A673 (cell line): ENCODE data around the gene CMTM7. TPM values are rescaled to one million over a fixed set of nuclear protein-coding genes. Genes with fewer than 3 reads are reported as not detected.

Source experiments
- BruUV-seq: library from RNA; stranded (reverse); fragments of 400-500 nt; replicated peaks from 2 replicates; lab custom pipeline; 2021; lab: Mats Ljungman, UMichigan
- CTCF ChIA-PET: fragments of 300-600 bp; sonication (Branson Sonifier 250); formaldehyde crosslinking; loops from one replicate; lab custom pipeline; 2022; ENCODE audit warnings: antibody characterized with exemption; lab: Charles Lee
- POLR2A ChIA-PET: fragments of 300-600 bp; sonication (Branson Sonifier 250); formaldehyde crosslinking; loops from one replicate; lab custom pipeline; 2022; ENCODE audit warnings: antibody characterized with exemption; ENCODE audit not compliant: low non-redundant PET; lab: Charles Lee
- DNase-seq: peaks from one replicate; pipeline ENCODE4 v3.0.0-alpha.2; 2015; ENCODE audit warnings: low spot score
- H3K27ac ChIP-seq: fragments of 200-600 bp; sonication (generic); 2 replicates; pipeline ENCODE4 v1.5.1; 2016; ENCODE audit warnings: mixed run types, low read depth, mild to moderate bottlenecking, mixed read lengths, antibody characterized with exemption, low read length; ENCODE audit not compliant: poor library complexity, severe bottlenecking
- H3K27me3 ChIP-seq: fragments of 200-600 bp; sonication (generic); replicated peaks from 2 replicates; pipeline ENCODE4 v1.6.1; 2017; ENCODE audit warnings: mixed run types, low read depth, mild to moderate bottlenecking, mixed read lengths, antibody characterized with exemption, low read length; ENCODE audit not compliant: insufficient read depth, poor library complexity
- H3K36me3 ChIP-seq: fragments of 200-600 bp; sonication (generic); 2 replicates; pipeline ENCODE4 v1.6.1; 2016; ENCODE audit warnings: mixed run types, mild to moderate bottlenecking, mixed read lengths, antibody characterized with exemption, low read length; ENCODE audit not compliant: insufficient read depth, poor library complexity, severe bottlenecking
- H3K4me1 ChIP-seq: fragments of 200-600 bp; sonication (generic); 2 replicates; pipeline ENCODE4 v1.6.1; 2017; ENCODE audit warnings: mixed run types, mild to moderate bottlenecking, mixed read lengths, antibody characterized with exemption, low read length; ENCODE audit not compliant: insufficient read depth, poor library complexity, severe bottlenecking
- H3K4me3 ChIP-seq: fragments of 200-600 bp; sonication (generic); 2 replicates; pipeline ENCODE4 v1.5.1; 2016; ENCODE audit warnings: low read depth, mixed run types, mild to moderate bottlenecking, mixed read lengths, low read length; ENCODE audit not compliant: poor library complexity, severe bottlenecking
- H3K9me3 ChIP-seq: fragments of 200-600 bp; sonication (generic); 2 replicates; pipeline ENCODE4 v1.6.1; 2016; ENCODE audit warnings: mixed run types, low read depth, mild to moderate bottlenecking, mixed read lengths, antibody characterized with exemption, low read length; ENCODE audit not compliant: poor library complexity, severe bottlenecking
- CTCF ChIP-seq: fragments of 300-800, 200-600 bp; sonication (generic); conservative IDR thresholded peaks from 2 replicates; pipeline ENCODE4 v1.5.1; 2017; ENCODE audit warnings: low read depth, mild to moderate bottlenecking, antibody characterized with exemption, low read length, moderate library complexity, mixed read lengths
- EZH2 ChIP-seq: fragments of 200-600 bp; sonication (generic); IDR thresholded peaks from 2 replicates; pipeline ENCODE4 v1.6.1; 2017; ENCODE audit warnings: borderline replicate concordance, low read depth, mild to moderate bottlenecking, mixed read lengths, antibody characterized with exemption, low read length; ENCODE audit not compliant: poor library complexity, severe bottlenecking
- intact Hi-C: fragments of 100-400 bp; cut with micrococcal nuclease; formaldehyde crosslinking; loops from one replicate; pipeline ENCODE4 v1.10.0; 2022; ENCODE audit not compliant: unreplicated experiment
- total RNA-seq: library from RNA; stranded (reverse); gene quantifications from 2 replicates; pipeline ENCODE4 v1.2.3, GENCODE V29; 2021

Gene CMTM7
- total RNA-seq, 1 experiment from 2014 or later, result not detected

DNA sequence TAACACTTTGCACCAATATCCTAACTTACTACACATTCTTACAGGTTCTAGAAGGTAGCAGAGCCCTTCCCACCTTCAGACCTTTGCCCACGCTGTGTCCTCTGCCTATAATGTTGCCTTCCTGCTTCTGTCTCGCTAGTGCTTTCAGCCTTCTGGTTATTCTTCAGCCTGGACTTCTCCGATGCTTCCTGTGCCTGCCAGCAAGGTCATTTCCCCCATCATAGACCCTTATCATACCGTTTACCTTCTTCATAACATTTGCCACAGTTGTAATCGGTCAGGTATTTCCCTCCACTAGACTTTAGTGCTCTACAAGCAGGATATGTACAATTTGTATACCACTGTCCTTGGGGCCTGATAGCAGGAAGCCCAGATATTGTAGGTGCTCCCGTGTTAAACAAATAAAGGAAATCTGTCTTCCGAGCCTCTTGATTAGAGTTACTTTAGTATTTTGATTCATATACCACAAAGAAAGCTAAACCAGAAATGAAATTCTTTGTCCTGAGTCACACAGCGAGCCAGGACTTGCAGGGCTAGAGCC, 35.8 kb upstream of the CMTM7 start:
- BruUV-seq, result no TSS peak
- ChIA-PET POLR2A (no interaction called here), CTCF (no interaction called here)
- Histone ChIP-seq H3K4me1 (no peaks in the 10 kb centered on the region), H3K9me3 (no peaks in the 10 kb centered on the region), H3K27ac (no peak overlapping the region), H3K4me3 (no peak overlapping the region), H3K27me3 (no peaks in the 10 kb centered on the region), H3K36me3 (no peaks in the 10 kb centered on the region)
- no peak for DNase-seq
- intact Hi-C loops, result no loop called here
- TF ChIP-seq EZH2 (no peak), CTCF (no peak)

DNA sequence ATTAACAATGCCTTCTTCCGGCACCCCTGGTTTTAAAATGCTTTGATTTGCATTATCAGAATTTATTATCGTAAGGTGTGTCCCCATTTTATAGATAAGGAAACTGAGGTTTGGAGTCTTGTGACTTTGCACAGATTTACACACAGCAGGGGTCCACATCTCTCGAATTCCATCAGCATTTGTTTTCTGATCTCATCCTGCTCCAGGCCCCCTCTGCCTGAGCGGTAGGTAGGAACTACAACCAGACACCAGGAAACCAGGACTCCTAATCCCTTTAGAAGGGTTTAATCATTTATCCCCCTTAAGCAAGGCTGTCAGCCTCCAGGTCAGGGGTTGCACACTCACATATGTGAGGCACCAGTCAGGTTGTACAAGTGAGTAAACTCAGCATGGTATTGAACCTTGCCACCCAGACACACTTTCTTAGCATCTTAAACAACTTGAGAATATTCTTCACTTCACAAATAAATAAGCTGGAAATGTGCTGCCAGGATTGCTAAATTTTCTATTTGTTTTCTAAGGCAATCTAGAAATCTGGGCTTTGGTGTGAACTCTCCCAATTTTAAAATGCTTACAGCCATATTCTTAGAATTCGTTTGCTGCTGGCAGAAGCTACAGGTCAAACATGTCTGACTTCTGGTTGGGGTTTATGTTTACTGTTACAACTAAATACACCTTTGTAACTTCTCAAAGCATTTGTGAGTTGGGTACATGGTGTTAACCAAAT, 31.7 kb upstream of the CMTM7 start:
- no peaks in the 10 kb centered on the region for H3K36me3 ChIP-seq
- ChIA-PET CTCF (no interaction called here), POLR2A (no interaction called here)
- intact Hi-C loops, result no loop called here
- TF ChIP-seq CTCF (no peak), EZH2 (no peak)
- H3K27me3 ChIP-seq, result no peaks in the 10 kb centered on the region
- no TSS peak for BruUV-seq
- no peak overlapping the region for H3K4me3 ChIP-seq
- DNase-seq, result no peak
- no peaks in the 10 kb centered on the region for H3K4me1 ChIP-seq
- no peaks in the 10 kb centered on the region for H3K9me3 ChIP-seq
- no peak overlapping the region for H3K27ac ChIP-seq

DNA sequence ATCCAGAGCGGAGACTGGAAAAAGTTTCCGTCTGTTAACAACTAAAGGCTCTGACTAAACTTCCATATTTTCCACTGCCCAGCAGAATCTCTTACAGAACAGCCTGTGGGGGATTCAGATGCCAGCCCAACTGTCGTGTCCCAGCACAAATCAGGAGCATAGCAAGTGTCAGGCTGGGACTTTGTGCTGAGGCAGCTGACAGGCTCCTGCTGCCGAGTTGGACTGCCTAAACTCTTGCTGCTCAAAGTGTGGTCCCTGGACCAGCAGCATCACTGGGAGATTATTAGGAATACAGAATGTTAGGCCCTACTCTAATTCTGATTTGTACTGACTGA, 31.2 kb upstream of the CMTM7 start:
- H3K9me3 ChIP-seq, result no peaks in the 10 kb centered on the region
- TF ChIP-seq CTCF (no peak), EZH2 (no peak)
- H3K36me3 ChIP-seq, result no peaks in the 10 kb centered on the region
- H3K4me3 ChIP-seq, result no peak overlapping the region
- H3K4me1 ChIP-seq, result no peaks in the 10 kb centered on the region
- ChIA-PET CTCF (interaction anchor here (0.5 kb wide), 1 partner anchor 151 kb away, joined by 7 read pairs; no protein-coding TSS in a partner anchor), POLR2A (no interaction called here)
- intact Hi-C loops, result no loop called here
- no TSS peak for BruUV-seq
- no peaks in the 10 kb centered on the region for H3K27me3 ChIP-seq
- no peak for DNase-seq
- no peak overlapping the region for H3K27ac ChIP-seq
